Measurements from ENCODE around the gene KATNIP. TPM values are rescaled to one million over a fixed set of nuclear protein-coding genes. Genes with fewer than 3 reads are reported as not detected.

Gene KATNIP
- total RNA-seq, 1 donor from 2014 or later, result 26.2 TPM

GRCh38 chr16:27595993-27596392 is 46.0 kb downstream of the KATNIP start:
- H3K36me3 Mint-ChIP-seq (ENCODE audit: low read depth, unreplicated experiment), result peaks cover 19% of the 10 kb centered on the region
- peaks cover 15% of the 10 kb centered on the region for H3K4me1 Mint-ChIP-seq (ENCODE audit: unreplicated experiment)
- no peaks in the 10 kb centered on the region for H3K9me3 Mint-ChIP-seq (ENCODE audit: unreplicated experiment)
- no peak overlapping the region for H3K27ac Mint-ChIP-seq (ENCODE audit: unreplicated experiment)
- TF ChIP-seq CTCF (IDR thresholded peaks at IDR 0.05; ENCODE audit: unreplicated experiment), result no peak
- H3K27me3 Mint-ChIP-seq (ENCODE audit: unreplicated experiment), result peaks cover 8% of the 10 kb centered on the region
- DNase-seq (ENCODE audit: low spot score), result no peak
- no peak overlapping the region for H3K4me3 Mint-ChIP-seq (ENCODE audit: unreplicated experiment)

- H3K27ac Mint-ChIP-seq (ENCODE audit: unreplicated experiment), result no peak overlapping the region
- TF ChIP-seq CTCF (IDR thresholded peaks at IDR 0.05; ENCODE audit: unreplicated experiment), result no peak
- peaks cover 15% of the 10 kb centered on the region for H3K4me1 Mint-ChIP-seq (ENCODE audit: unreplicated experiment)
- peaks cover 19% of the 10 kb centered on the region for H3K36me3 Mint-ChIP-seq (ENCODE audit: low read depth, unreplicated experiment)
- H3K27me3 Mint-ChIP-seq (ENCODE audit: unreplicated experiment), result peaks cover 8% of the 10 kb centered on the region
- no peak for DNase-seq (ENCODE audit: low spot score)
- H3K9me3 Mint-ChIP-seq (ENCODE audit: unreplicated experiment), result no peaks in the 10 kb centered on the region
- H3K4me3 Mint-ChIP-seq (ENCODE audit: unreplicated experiment), result no peak overlapping the region
Observed at GRCh38 chr16:27596411-27596810, 46.5 kb downstream of the KATNIP start.

- no peak for TF ChIP-seq CTCF (IDR thresholded peaks at IDR 0.05; ENCODE audit: unreplicated experiment)
- H3K27ac Mint-ChIP-seq (ENCODE audit: unreplicated experiment), result no peak overlapping the region
- no peak overlapping the region for H3K4me3 Mint-ChIP-seq (ENCODE audit: unreplicated experiment)
- peaks cover 8% of the 10 kb centered on the region for H3K27me3 Mint-ChIP-seq (ENCODE audit: unreplicated experiment)
- no peaks in the 10 kb centered on the region for H3K9me3 Mint-ChIP-seq (ENCODE audit: unreplicated experiment)
- no peak for DNase-seq (ENCODE audit: low spot score)
- peaks cover 15% of the 10 kb centered on the region for H3K36me3 Mint-ChIP-seq (ENCODE audit: low read depth, unreplicated experiment)
- H3K4me1 Mint-ChIP-seq (ENCODE audit: unreplicated experiment), result peaks cover 15% of the 10 kb centered on the region
Observed at GRCh38 chr16:27597361-27597760, 47.4 kb downstream of the KATNIP start.

GRCh38 chr16:27598220-27598619 is 48.3 kb downstream of the KATNIP start:
- peaks cover 15% of the 10 kb centered on the region for H3K4me1 Mint-ChIP-seq (ENCODE audit: unreplicated experiment)
- no peak for DNase-seq (ENCODE audit: low spot score)
- H3K9me3 Mint-ChIP-seq (ENCODE audit: unreplicated experiment), result no peaks in the 10 kb centered on the region
- no peak for TF ChIP-seq CTCF (IDR thresholded peaks at IDR 0.05; ENCODE audit: unreplicated experiment)
- peaks cover 12% of the 10 kb centered on the region for H3K36me3 Mint-ChIP-seq (ENCODE audit: low read depth, unreplicated experiment)
- no peak overlapping the region for H3K4me3 Mint-ChIP-seq (ENCODE audit: unreplicated experiment)
- no peak overlapping the region for H3K27ac Mint-ChIP-seq (ENCODE audit: unreplicated experiment)
- H3K27me3 Mint-ChIP-seq (ENCODE audit: unreplicated experiment), result peaks cover 8% of the 10 kb centered on the region

- DNase-seq (ENCODE audit: low spot score), result no peak
- Mint-ChIP-seq H3K4me3 (ENCODE audit: unreplicated experiment) (no peak overlapping the region), H3K9me3 (ENCODE audit: unreplicated experiment) (no peaks in the 10 kb centered on the region), H3K27ac (ENCODE audit: unreplicated experiment) (no peak overlapping the region), H3K27me3 (ENCODE audit: unreplicated experiment) (peaks cover 8% of the 10 kb centered on the region), H3K36me3 (ENCODE audit: low read depth, unreplicated experiment) (peaks cover 12% of the 10 kb centered on the region), H3K4me1 (ENCODE audit: unreplicated experiment) (peaks cover 15% of the 10 kb centered on the region)
- no peak for TF ChIP-seq CTCF (IDR thresholded peaks at IDR 0.05; ENCODE audit: unreplicated experiment)
Observed at GRCh38 chr16:27598931-27599565, 49.1 kb downstream of the KATNIP start.

Measured in endothelial cell (in vitro differentiated cells).